MCF 10A (cell line): ENCODE measurements around the gene CDH26. TPM values are rescaled to one million over a fixed set of nuclear protein-coding genes. Genes with fewer than 3 reads are reported as not detected.

Experiments
- BruUV-seq: library from RNA; stranded (reverse); fragments of 400-500 nt; replicated peaks from 2 replicates; lab custom pipeline; 2021; lab: Mats Ljungman, UMichigan
- CTCF ChIA-PET: fragments of 300-600 bp; sonication (Branson Sonifier 250); formaldehyde crosslinking; extraction: SDS; loops from one replicate; lab custom pipeline; 2021; ENCODE audit warnings: antibody characterized with exemption, inconsistent platforms; lab: Yijun Ruan, JAX
- POLR2A ChIA-PET: fragments of 300-600, 350-650 bp; sonication (Branson Sonifier 250); formaldehyde crosslinking; extraction: SDS; loops from one replicate; lab custom pipeline; 2020; ENCODE audit warnings: antibody characterized with exemption, inconsistent platforms; lab: Yijun Ruan, JAX
- DNase-seq: peaks from one replicate; pipeline ENCODE4 v3.0.0-alpha.2; 2018; ENCODE audit not compliant: unreplicated experiment
- H3K27ac Mint-ChIP-seq: one replicate; pipeline ENCODE4 v1.8.0; 2022; ENCODE audit warnings: mild to moderate bottlenecking, low read depth, mixed read lengths; ENCODE audit not compliant: unreplicated experiment
- H3K27me3 Mint-ChIP-seq: one replicate; pipeline ENCODE4 v1.8.0; 2022; ENCODE audit warnings: mixed read lengths; ENCODE audit not compliant: insufficient read depth, unreplicated experiment
- H3K36me3 Mint-ChIP-seq: one replicate; pipeline ENCODE4 v1.8.0; 2022; ENCODE audit warnings: mild to moderate bottlenecking, moderate library complexity, mixed read lengths; ENCODE audit not compliant: insufficient read depth, unreplicated experiment
- H3K4me1 Mint-ChIP-seq: one replicate; pipeline ENCODE4 v1.8.0; 2022; ENCODE audit warnings: mixed read lengths; ENCODE audit not compliant: insufficient read depth, unreplicated experiment
- H3K4me3 Mint-ChIP-seq: one replicate; pipeline ENCODE4 v1.8.0; 2022; ENCODE audit warnings: mild to moderate bottlenecking, moderate library complexity, mixed read lengths; ENCODE audit not compliant: unreplicated experiment
- H3K9me3 Mint-ChIP-seq: one replicate; pipeline ENCODE4 v1.8.0; 2022; ENCODE audit warnings: mixed read lengths; ENCODE audit not compliant: unreplicated experiment
- intact Hi-C: fragments of 100-400 bp; cut with micrococcal nuclease; formaldehyde crosslinking; loops from 2 replicates; pipeline ENCODE4 v1.14.1; 2022
- total RNA-seq: library from RNA; stranded (reverse); gene quantifications from 2 replicates; pipeline ENCODE4 v1.2.3, GENCODE V29; 2022
- TF ChIP-seq, protein P1 (sequence below): fragments of 200-600 bp; IDR thresholded peaks from one replicate; pipeline ENCODE4 v1.8.0; 2022; ENCODE audit warnings: antibody characterized with exemption, mild to moderate bottlenecking; ENCODE audit not compliant: unreplicated experiment

Gene CDH26
- total RNA-seq, 1 experiment from 2014 or later = 0.12 TPM

DNA sequence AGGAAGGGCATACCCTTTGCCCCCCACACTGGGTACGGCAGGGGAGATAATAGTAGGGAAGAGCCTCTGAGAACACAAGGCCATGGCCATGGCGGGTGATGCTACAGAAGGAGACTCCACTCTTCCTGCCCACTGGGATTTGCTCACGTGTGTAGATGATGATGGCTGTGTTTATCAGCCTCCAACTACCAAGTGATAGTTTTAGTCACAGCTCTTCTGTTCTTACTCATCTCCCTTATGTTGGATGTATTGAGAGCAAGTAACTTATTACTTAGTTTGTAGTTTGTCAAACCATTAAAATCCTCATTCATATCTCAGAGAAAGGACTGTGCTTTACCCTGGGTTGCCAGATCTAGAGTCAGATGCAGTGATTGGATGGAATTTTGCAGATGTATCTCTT is 66.0 kb downstream of the CDH26 start:
- Mint-ChIP-seq H3K27me3 (no peaks in the 10 kb centered on the region), H3K36me3 (no peaks in the 10 kb centered on the region), H3K9me3 (peaks cover 15% of the 10 kb centered on the region), H3K4me3 (no peak overlapping the region), H3K27ac (no peak overlapping the region), H3K4me1 (no peaks in the 10 kb centered on the region)
- intact Hi-C loops = no loop called here
- DNase-seq = no peak
- ChIA-PET CTCF (interaction anchor here (1.2 to 2.5 kb wide), 2 partner anchors 9 to 15 kb away, joined by 4 to 12 read pairs; no protein-coding TSS in a partner anchor), POLR2A (interaction anchor here (0.7 to 2.2 kb wide), 3 partner anchors 11 to 84 kb away, joined by 3 to 5 read pairs (median 3); partner anchors contain the start of genes FAM217B and PPP1R3D)
- TF ChIP-seq, protein P1, sequence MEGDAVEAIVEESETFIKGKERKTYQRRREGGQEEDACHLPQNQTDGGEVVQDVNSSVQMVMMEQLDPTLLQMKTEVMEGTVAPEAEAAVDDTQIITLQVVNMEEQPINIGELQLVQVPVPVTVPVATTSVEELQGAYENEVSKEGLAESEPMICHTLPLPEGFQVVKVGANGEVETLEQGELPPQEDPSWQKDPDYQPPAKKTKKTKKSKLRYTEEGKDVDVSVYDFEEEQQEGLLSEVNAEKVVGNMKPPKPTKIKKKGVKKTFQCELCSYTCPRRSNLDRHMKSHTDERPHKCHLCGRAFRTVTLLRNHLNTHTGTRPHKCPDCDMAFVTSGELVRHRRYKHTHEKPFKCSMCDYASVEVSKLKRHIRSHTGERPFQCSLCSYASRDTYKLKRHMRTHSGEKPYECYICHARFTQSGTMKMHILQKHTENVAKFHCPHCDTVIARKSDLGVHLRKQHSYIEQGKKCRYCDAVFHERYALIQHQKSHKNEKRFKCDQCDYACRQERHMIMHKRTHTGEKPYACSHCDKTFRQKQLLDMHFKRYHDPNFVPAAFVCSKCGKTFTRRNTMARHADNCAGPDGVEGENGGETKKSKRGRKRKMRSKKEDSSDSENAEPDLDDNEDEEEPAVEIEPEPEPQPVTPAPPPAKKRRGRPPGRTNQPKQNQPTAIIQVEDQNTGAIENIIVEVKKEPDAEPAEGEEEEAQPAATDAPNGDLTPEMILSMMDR = no peak
- BruUV-seq = no TSS peak

DNA sequence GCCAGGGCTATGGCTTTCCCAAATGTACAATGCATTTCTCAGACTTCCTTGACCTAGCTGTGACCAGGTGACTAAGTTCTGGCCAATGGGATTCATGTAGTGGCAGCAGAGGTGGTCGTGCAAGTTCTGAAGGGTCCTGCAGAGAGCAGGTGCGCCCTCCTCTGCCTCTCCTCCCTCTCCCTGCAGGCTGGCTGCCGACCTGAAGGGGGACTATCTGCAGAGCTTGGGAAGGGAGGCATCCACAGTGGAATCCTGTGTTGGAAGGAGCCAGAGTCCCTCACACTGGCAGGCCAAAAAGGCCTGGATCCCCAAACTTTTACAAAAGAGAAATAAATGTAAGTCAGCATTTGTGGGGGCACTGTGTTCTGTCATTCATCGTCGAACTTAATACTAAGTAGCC is 66.6 kb downstream of the CDH26 start:
- peaks cover 15% of the 10 kb centered on the region for H3K9me3 Mint-ChIP-seq
- POLR2A ChIA-PET = interaction anchor here (2.2 kb wide), 1 partner anchor 84 kb away, joined by 5 read pairs; the partner anchor contains the start of genes FAM217B and PPP1R3D
- intact Hi-C loops = no loop called here
- DNase-seq = no peak
- H3K27me3 Mint-ChIP-seq = no peaks in the 10 kb centered on the region
- H3K36me3 Mint-ChIP-seq = no peaks in the 10 kb centered on the region
- CTCF ChIA-PET = interaction anchor here (1.2 to 2.5 kb wide), 3 partner anchors 10 to 75 kb away, joined by 4 to 12 read pairs (median 11); no protein-coding TSS in a partner anchor
- H3K4me3 Mint-ChIP-seq = no peak overlapping the region
- TF ChIP-seq, protein P1 = no peak
- no peaks in the 10 kb centered on the region for H3K4me1 Mint-ChIP-seq
- BruUV-seq = no TSS peak
- H3K27ac Mint-ChIP-seq = no peak overlapping the region

DNA sequence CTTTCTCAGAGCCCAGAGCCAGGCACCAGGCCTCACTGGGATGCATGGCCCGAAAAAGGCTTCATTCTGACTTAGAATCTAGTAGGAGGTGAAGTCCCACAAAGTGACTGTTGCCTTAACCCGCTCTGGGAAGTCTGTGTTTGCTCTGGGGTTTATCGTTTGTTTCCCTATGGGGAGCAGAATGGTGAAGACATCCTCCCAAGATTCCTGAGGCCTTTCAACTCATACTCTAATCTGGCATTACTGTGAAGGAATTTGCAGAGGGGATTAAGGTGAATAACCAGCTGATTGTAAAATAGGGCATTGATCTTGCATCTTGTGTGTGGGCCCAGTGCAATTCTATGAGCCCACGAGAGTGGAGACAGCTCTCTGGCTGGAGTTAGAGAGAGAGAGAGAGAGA is 67.8 kb downstream of the CDH26 start:
- no peak for DNase-seq
- H3K36me3 Mint-ChIP-seq = no peaks in the 10 kb centered on the region
- H3K9me3 Mint-ChIP-seq = peaks cover 15% of the 10 kb centered on the region
- H3K4me1 Mint-ChIP-seq = no peaks in the 10 kb centered on the region
- ChIA-PET CTCF (interaction anchor here (0.8 to 1.9 kb wide), 4 partner anchors 15 to 77 kb away, joined by 3 to 11 read pairs (median 4); no protein-coding TSS in a partner anchor), POLR2A (interaction anchor here (0.9 kb wide), 1 partner anchor 9 kb away, joined by 3 read pairs; no protein-coding TSS in a partner anchor)
- no peak overlapping the region for H3K4me3 Mint-ChIP-seq
- H3K27me3 Mint-ChIP-seq = no peaks in the 10 kb centered on the region
- BruUV-seq = no TSS peak
- no peak overlapping the region for H3K27ac Mint-ChIP-seq
- intact Hi-C loops = no loop called here
- TF ChIP-seq, protein P1 = no peak

DNA sequence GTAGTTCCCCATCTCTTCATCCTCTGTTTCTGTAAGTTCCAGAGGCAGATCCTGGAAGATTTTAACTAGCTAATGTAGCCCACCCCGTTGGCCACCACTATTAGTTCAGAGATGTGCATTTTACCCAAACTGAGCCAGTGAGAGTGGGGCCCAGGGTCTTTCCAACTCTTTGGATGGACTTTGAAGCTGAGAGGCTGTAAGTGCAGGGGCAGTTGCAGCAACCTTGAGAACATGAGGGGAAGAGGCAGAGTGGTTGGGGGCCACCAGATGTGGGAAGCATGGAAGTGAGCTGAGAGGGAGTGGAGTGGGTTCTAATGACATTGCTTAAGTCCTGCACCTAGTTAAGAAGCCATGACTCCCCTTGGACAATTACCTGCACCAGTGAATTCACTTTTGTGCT is 72.2 kb downstream of the CDH26 start:
- H3K36me3 Mint-ChIP-seq = no peaks in the 10 kb centered on the region
- H3K27me3 Mint-ChIP-seq = no peaks in the 10 kb centered on the region
- no peaks in the 10 kb centered on the region for H3K4me1 Mint-ChIP-seq
- no peak overlapping the region for H3K4me3 Mint-ChIP-seq
- intact Hi-C loops = no loop called here
- ChIA-PET POLR2A (no interaction called here), CTCF (interaction anchor here (0.6 kb wide), 1 partner anchor 1570 kb away, joined by 5 read pairs; no protein-coding TSS in a partner anchor)
- BruUV-seq = no TSS peak
- DNase-seq = no peak
- peaks cover 15% of the 10 kb centered on the region for H3K9me3 Mint-ChIP-seq
- H3K27ac Mint-ChIP-seq = no peak overlapping the region
- TF ChIP-seq, protein P1 = no peak
